H1 (cell line): ENCODE measurements around the gene BCL2L1. TPM values are rescaled to one million over a fixed set of nuclear protein-coding genes. Genes with fewer than 3 reads are reported as not detected.

Source experiments
- CTCF ChIA-PET: fragments of 300-600 bp; sonication (Branson Sonifier 250); formaldehyde crosslinking; loops from one replicate; lab custom pipeline; 2021; ENCODE audit not compliant: partially characterized antibody; lab: Charles Lee
- POLR2A ChIA-PET: fragments of 300-600 bp; sonication (Branson Sonifier 250); formaldehyde crosslinking; loops from one replicate; lab custom pipeline; 2021; ENCODE audit warnings: inconsistent platforms; ENCODE audit not compliant: partially characterized antibody; lab: Charles Lee
- DNase-seq, 2 experiments: peaks; one replicate each; pipeline versions ENCODE4 v3.0.0 to v3.0.0-alpha.2; 2010 to 2022; ENCODE audit warnings: low spot score in 2 of 2, low read depth in 1 of 2, mixed read lengths in 1 of 2
- FAIRE-seq: peaks from 2 replicates; lab custom pipeline; 2011; peaks lifted over from hg19 to GRCh38; lab: Jason Lieb, UNC
- H2AFZ ChIP-seq: 2 replicates; pipeline ENCODE4 v1.8.1; 2012; ENCODE audit warnings: low read length, inconsistent platforms
- H2AK5ac ChIP-seq: 2 replicates; pipeline ENCODE4 v1.6.1; 2013; ENCODE audit warnings: low read depth, low read length
- H2BK120ac ChIP-seq: replicated peaks from 2 replicates; pipeline ENCODE3; 2013; ENCODE audit warnings: low read depth, low read length, inconsistent platforms
- H2BK12ac ChIP-seq: 2 replicates; pipeline ENCODE4 v1.6.1; 2013; ENCODE audit warnings: low read depth, low read length
- H2BK15ac ChIP-seq: 2 replicates; pipeline ENCODE4 v1.6.1; 2013; ENCODE audit warnings: low read length
- H2BK20ac ChIP-seq: 2 replicates; pipeline ENCODE4 v1.6.1; 2013; ENCODE audit warnings: low read length
- H2BK5ac ChIP-seq: 2 replicates; pipeline ENCODE4 v1.6.1; 2013; ENCODE audit warnings: low read depth, low read length
- H3K14ac ChIP-seq: 2 replicates; pipeline ENCODE4 v1.6.1; 2013; ENCODE audit warnings: inconsistent platforms; ENCODE audit not compliant: insufficient read length
- H3K18ac ChIP-seq: 2 replicates; pipeline ENCODE4 v1.6.1; 2013; ENCODE audit warnings: low read length; ENCODE audit errors: extremely low read depth
- H3K23ac ChIP-seq: 2 replicates; pipeline ENCODE4 v1.6.1; 2013; ENCODE audit warnings: inconsistent platforms; ENCODE audit not compliant: insufficient read length
- H3K23me2 ChIP-seq: 2 replicates; pipeline ENCODE4 v1.6.1; 2013; ENCODE audit warnings: low read depth, low read length
- H3K27ac ChIP-seq: 2 replicates; pipeline ENCODE4 v1.6.1; 2011; ENCODE audit warnings: low read depth, low read length, inconsistent platforms
- H3K27me3 ChIP-seq, 4 experiments: replicated peaks in 1 of 4; 1 replicate in 1 of 4; 2 replicates in 3 of 4; pipeline versions ENCODE4 v1.6.1 to v1.8.1; 2011 to 2013; ENCODE audit warnings: low read length in 3 of 4, mild to moderate bottlenecking in 3 of 4, inconsistent platforms in 2 of 4, mixed read lengths in 2 of 4, moderate library complexity in 1 of 4; ENCODE audit not compliant: control insufficient read depth in 3 of 4, insufficient read depth in 3 of 4; ENCODE audit errors: extremely low read depth in 1 of 4
- H3K36me3 ChIP-seq, 4 experiments: 2 replicates each; pipeline versions ENCODE4 v1.6.1 to v1.8.1; 2011 to 2013; ENCODE audit warnings: mild to moderate bottlenecking in 4 of 4, low read length in 3 of 4, moderate library complexity in 2 of 4, control low read depth in 1 of 4, inconsistent platforms in 1 of 4; ENCODE audit not compliant: insufficient read depth in 4 of 4, control insufficient read depth in 2 of 4
- H3K4ac ChIP-seq: replicated peaks from 2 replicates; pipeline ENCODE3; 2013; ENCODE audit warnings: low read length, low read depth, mixed read lengths, inconsistent platforms; ENCODE audit not compliant: insufficient read length
- H3K4me1 ChIP-seq, 4 experiments: replicated peaks in 1 of 4; 1 replicate in 1 of 4; 2 replicates in 3 of 4; pipeline versions ENCODE4 v1.6.1 to v1.8.1; 2011 to 2013; ENCODE audit warnings: low read length in 3 of 4, inconsistent platforms in 2 of 4, mixed read lengths in 1 of 4; ENCODE audit not compliant: insufficient read depth in 4 of 4, control insufficient read depth in 3 of 4
- H3K4me2 ChIP-seq, 2 experiments: 2 replicates each; pipeline versions ENCODE4 v1.6.1 to v1.8.1; 2011 to 2013; ENCODE audit warnings: low read depth in 2 of 2, low read length in 2 of 2, control low read depth in 1 of 2, inconsistent platforms in 1 of 2, mild to moderate bottlenecking in 1 of 2; ENCODE audit not compliant: insufficient read depth in 1 of 2
- H3K4me3 ChIP-seq, 4 experiments: fragments of 200-600, 300-600 bp in 1 of 4; sonication (generic), shearing (Covaris generic), sonication (Bioruptor Twin) in 1 of 4; 2 replicates each; pipeline versions ENCODE4 v1.5.1 to v1.8.1; 2011 to 2016; ENCODE audit warnings: low read length in 4 of 4, low read depth in 3 of 4, control low read depth in 2 of 4, inconsistent platforms in 2 of 4, mild to moderate bottlenecking in 2 of 4, mixed read lengths in 1 of 4, moderate library complexity in 1 of 4; ENCODE audit not compliant: insufficient read depth in 2 of 4; ENCODE audit errors: extremely low read depth in 1 of 4
- H3K56ac ChIP-seq: replicated peaks from 2 replicates; pipeline ENCODE3; 2013; ENCODE audit warnings: low read depth, mild to moderate bottlenecking, mixed read lengths, low read length, inconsistent platforms; ENCODE audit not compliant: insufficient read length
- H3K79me1 ChIP-seq: 2 replicates; pipeline ENCODE4 v1.6.1; 2013; ENCODE audit warnings: low read depth, low read length, control low read depth
- H3K79me2 ChIP-seq, 2 experiments: 2 replicates each; pipeline versions ENCODE4 v1.6.1 to v1.8.1; 2012 to 2013; ENCODE audit warnings: low read length in 2 of 2, mild to moderate bottlenecking in 2 of 2, inconsistent platforms in 1 of 2; ENCODE audit not compliant: insufficient read depth in 2 of 2, control insufficient read depth in 1 of 2
- H3K9ac ChIP-seq, 4 experiments: replicated peaks in 1 of 4; 1 replicate in 1 of 4; 2 replicates in 3 of 4; pipeline versions ENCODE4 v1.6.1 to v1.8.1; 2011 to 2013; ENCODE audit warnings: low read depth in 3 of 4, low read length in 3 of 4, control low read depth in 2 of 4, mild to moderate bottlenecking in 2 of 4, moderate library complexity in 2 of 4, inconsistent platforms in 1 of 4; ENCODE audit errors: extremely low read depth in 1 of 4
- H3K9me3 ChIP-seq, 2 experiments: 2 replicates each; pipeline versions ENCODE4 v1.6.1 to v1.8.1; 2012 to 2013; ENCODE audit warnings: mild to moderate bottlenecking in 2 of 2, moderate library complexity in 2 of 2, control low read depth in 1 of 2, inconsistent platforms in 1 of 2, low read depth in 1 of 2, low read length in 1 of 2, mixed read lengths in 1 of 2; ENCODE audit not compliant: insufficient read depth in 2 of 2
- H4K20me1 ChIP-seq, 2 experiments: replicated peaks in 1 of 2; 2 replicates each; pipeline versions ENCODE3 to v1.8.1; 2011 to 2013; ENCODE audit warnings: inconsistent platforms in 2 of 2, low read length in 2 of 2, mild to moderate bottlenecking in 1 of 2; ENCODE audit not compliant: insufficient read depth in 2 of 2, control insufficient read depth in 1 of 2
- H4K5ac ChIP-seq: 2 replicates; pipeline ENCODE4 v1.6.1; 2013; ENCODE audit warnings: low read length, low read depth, mixed read lengths, inconsistent platforms; ENCODE audit not compliant: insufficient read length
- H4K8ac ChIP-seq: 2 replicates; pipeline ENCODE4 v1.8.0; 2013; ENCODE audit warnings: mild to moderate bottlenecking, moderate library complexity, low read length, inconsistent platforms; ENCODE audit not compliant: insufficient read depth; ENCODE audit errors: extremely low read depth
- H4K91ac ChIP-seq: replicated peaks from 2 replicates; pipeline ENCODE3; 2013; ENCODE audit warnings: low read length, mixed read lengths, inconsistent platforms; ENCODE audit not compliant: insufficient read length
- EP300 ChIP-seq, 2 experiments: IDR thresholded peaks; 1 replicate in 1 of 2; 2 replicates in 1 of 2; pipeline ENCODE4 v1.6.1; 2011 to 2012; ENCODE audit warnings: low read depth in 2 of 2, low read length in 2 of 2, mild to moderate bottlenecking in 2 of 2, borderline replicate concordance in 1 of 2, inconsistent platforms in 1 of 2, moderate library complexity in 1 of 2
- RXRA ChIP-seq: IDR thresholded peaks from 2 replicates; pipeline ENCODE4 v1.6.1; 2011; ENCODE audit warnings: low read depth, mild to moderate bottlenecking, low read length, moderate library complexity; ENCODE audit not compliant: insufficient read depth
- WGBS, 2 experiments: shearing (Covaris generic) in 1 of 2; methylation state at CpG; one replicate each; pipeline versions ENCODE4 v1.1.6 to v1.1.7; 2013 to 2015; ENCODE audit warnings: low lambda C conversion rate in 2 of 2, mixed read lengths in 2 of 2, inconsistent platforms in 1 of 2, low coverage in 1 of 2, missing lambda C conversion rate in 1 of 2; ENCODE audit not compliant: insufficient replicate concordance in 2 of 2, insufficient coverage in 1 of 2, insufficient read length in 1 of 2; ENCODE audit errors: extremely low coverage in 1 of 2, missing lambda C conversion rate in 1 of 2; 5-methylcytosine and 5-hydroxymethylcytosine counted together
- polyA plus RNA-seq, 7 experiments: library from polyadenylated mRNA; depleted of rRNA in 3 of 7; stranded (reverse) in 5 of 7; unstranded in 2 of 7; fragments of >200 nt in 5 of 7; fragments of 200-250 nt in 2 of 7; gene quantifications; 1 replicate in 5 of 7; 2 replicates in 1 of 7; 4 replicates in 1 of 7; pipeline versions ENCODE4 v1.2.1 to v1.2.3, GENCODE V29; 2011 to 2013; ENCODE audit warnings: missing spikeins in 2 of 7, mixed read lengths in 2 of 7
- total RNA-seq: library from RNA; stranded (reverse); fragmentation: NEBNext Ultra II Directional; extraction: Animal tissue kit (Norgen Biotek cat#: 25700); gene quantifications from 2 replicates; pipeline ENCODE4 v1.2.1, GENCODE V29; 2021

The BCL2L1 gene
- total and polyA plus RNA-seq, 2 of the 8 experiments (the other 6 are each of a cell fraction or from before 2014, with no cell fraction given) = 64.9 to 66.1 TPM

- no peaks in the 10 kb centered on the region for H3K23me2 ChIP-seq
- no peak overlapping the region for H3K56ac ChIP-seq
- CTCF ChIA-PET = interaction anchor here (0.8 to 32.8 kb wide), 4 partner anchors 17 to 106 kb away, joined by 3 to 1559 read pairs (median 6); no protein-coding TSS in a partner anchor
- no peak overlapping the region for H2AK5ac ChIP-seq
- FAIRE-seq (no peak), DNase-seq (no peak)
- no peak overlapping the region for H2AFZ ChIP-seq
- H2BK5ac ChIP-seq = no peak overlapping the region
- H3K4me1 ChIP-seq = no peaks in the 10 kb centered on the region; a peak in 1 of 7 replicates
- TF ChIP-seq EP300 (IDR thresholded peaks at IDR 0.05; ENCODE audit: borderline replicate concordance in 1 of 2, low read depth in 2 of 2, low read length in 2 of 2) = no peak
- TF ChIP-seq RXRA = no peak
- H2BK120ac ChIP-seq = no peak overlapping the region
- no peaks in the 10 kb centered on the region; a peak in 2 of 7 replicates for H3K27me3 ChIP-seq
- no peak overlapping the region for H3K4ac ChIP-seq
- no peak overlapping the region for H3K4me3 ChIP-seq
- POLR2A ChIA-PET = interaction anchor here (1.4 to 26.1 kb wide), 2 partner anchors 12 to 49 kb away, joined by 3 to 1033 read pairs; no protein-coding TSS in a partner anchor
- no peak overlapping the region for H4K8ac ChIP-seq
- no peak overlapping the region for H2BK20ac ChIP-seq
- no peak overlapping the region for H3K4me2 ChIP-seq
- H3K18ac ChIP-seq = no peak overlapping the region
- no peak overlapping the region for H2BK15ac ChIP-seq
- H4K91ac ChIP-seq = no peak overlapping the region
- no peaks in the 10 kb centered on the region for H3K79me2 ChIP-seq
- H3K9me3 ChIP-seq = no peaks in the 10 kb centered on the region
- no peak overlapping the region for H3K9ac ChIP-seq
- no peaks in the 10 kb centered on the region for H4K20me1 ChIP-seq
- no peak overlapping the region for H3K27ac ChIP-seq
- H3K79me1 ChIP-seq = no peaks in the 10 kb centered on the region
- H2BK12ac ChIP-seq = peak overlapping the region; percentile 75; the same call in 1 of the 2 replicates
- no peak overlapping the region for H4K5ac ChIP-seq
- WGBS, 2 experiments = 92% methylated on average over 5 of the region's 6 CpGs; no CpG with 5 or more reads in 1 of the 2 experiments
- no peak overlapping the region for H3K14ac ChIP-seq
- no peaks in the 10 kb centered on the region for H3K36me3 ChIP-seq
- no peak overlapping the region for H3K23ac ChIP-seq
These were observed 105.1 kb downstream of the BCL2L1 start for GRCh38 chr20:31617432-31618104.
